Kasumi-1 (cell line): Measurements from ENCODE around the gene GRAMD1A.
"Not testable (repeated sequence)": the region's sequence is repeated elsewhere in the genome, so short reads cannot be mapped to it uniquely, and the experiment has no call there.

Experiments
- DNase-seq, 2 experiments: peaks; one replicate each; lab custom pipeline; 2025; lab: John Stamatoyannopoulos, UW

Gene GRAMD1A

DNA sequence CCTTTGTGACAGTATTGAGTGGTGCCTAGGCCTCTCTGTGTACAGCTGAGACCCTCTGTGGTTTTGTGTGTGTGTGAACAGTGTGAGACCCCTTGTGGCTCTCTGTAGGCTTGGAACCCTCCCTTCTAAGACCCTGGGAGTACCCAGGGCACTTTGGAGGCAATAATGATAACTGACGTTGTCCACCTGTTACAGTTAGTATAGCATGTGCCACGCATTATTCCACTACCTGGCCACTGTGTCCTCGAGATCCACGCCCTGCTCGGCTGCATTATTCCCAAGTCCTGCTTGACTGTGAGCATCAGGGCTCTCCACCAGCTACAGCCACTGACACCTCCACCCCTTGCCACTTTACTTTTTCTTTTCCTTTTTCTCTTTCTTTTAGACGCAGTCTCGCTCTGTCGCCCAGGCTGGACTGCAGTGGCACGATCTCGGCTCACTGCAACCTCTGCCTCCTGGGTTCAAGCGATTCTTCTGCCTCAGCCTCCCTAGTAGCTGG, 2.0 kb downstream of the GRAMD1A start:
- DNase-seq, result no peak

- no peak for DNase-seq
Observed at GRCh38 chr19:35004517-35005255, 4.6 kb downstream of the GRAMD1A start.

DNA sequence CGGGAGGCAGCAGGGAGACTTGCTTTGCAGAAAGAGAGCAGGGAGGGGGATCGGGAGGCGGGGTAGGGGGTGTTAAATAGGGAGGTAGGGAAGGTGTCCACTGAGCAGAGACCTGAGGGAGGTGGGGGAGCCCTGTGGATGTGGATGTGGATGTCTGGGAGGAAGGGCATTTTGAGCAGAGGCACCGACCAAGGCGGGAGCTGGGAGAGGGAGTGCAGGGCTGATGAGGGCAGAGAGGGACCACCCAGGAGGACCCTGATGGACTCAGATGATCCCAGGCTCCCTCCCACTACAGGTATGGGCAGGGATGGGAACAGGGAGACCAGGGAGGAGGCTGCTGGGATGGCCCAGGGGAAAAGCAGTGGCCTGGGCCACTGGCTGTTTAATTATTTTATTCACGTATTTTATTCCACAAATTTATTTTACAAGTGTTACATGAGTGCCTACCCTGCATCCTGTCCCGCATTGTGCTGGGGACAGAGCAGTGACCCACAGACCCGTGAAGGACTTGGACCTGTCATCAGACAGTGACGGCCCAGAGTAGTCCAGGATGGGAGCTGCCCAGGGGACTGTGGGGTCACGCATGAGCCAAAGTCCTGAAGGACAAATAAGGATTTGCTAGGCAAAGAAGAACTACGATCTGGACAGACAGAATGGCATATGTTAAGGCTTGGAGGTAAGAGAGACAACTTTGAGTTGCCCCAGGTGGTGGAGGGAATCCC, 5.3 kb downstream of the GRAMD1A start:
- DNase-seq, result no peak

- not testable (repeated sequence) for DNase-seq
Observed at GRCh38 chr19:35006007-35006341, 5.9 kb downstream of the GRAMD1A start.

GRCh38 chr19:35006342-35006998, 6.3 kb downstream of the GRAMD1A start:
- no peak for DNase-seq

DNA sequence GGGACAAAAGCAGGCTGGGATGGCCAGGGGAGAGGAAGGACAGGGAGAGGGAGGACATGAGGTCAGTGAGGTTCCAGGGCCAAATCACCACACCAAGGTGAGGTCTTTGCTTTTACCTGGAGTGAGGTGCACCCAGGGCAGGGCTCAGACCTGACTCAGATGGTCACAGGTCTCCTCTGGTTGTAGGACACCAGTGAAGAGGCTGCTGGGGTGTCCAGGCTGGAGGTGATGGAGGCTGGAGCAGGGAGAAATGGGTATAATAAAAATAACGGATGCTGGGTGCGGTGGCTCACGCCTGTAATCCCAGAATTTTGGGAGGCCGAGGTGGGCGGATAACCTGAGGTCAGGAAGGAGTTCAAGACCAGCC, 6.9 kb downstream of the GRAMD1A start:
- no peak for DNase-seq

DNA sequence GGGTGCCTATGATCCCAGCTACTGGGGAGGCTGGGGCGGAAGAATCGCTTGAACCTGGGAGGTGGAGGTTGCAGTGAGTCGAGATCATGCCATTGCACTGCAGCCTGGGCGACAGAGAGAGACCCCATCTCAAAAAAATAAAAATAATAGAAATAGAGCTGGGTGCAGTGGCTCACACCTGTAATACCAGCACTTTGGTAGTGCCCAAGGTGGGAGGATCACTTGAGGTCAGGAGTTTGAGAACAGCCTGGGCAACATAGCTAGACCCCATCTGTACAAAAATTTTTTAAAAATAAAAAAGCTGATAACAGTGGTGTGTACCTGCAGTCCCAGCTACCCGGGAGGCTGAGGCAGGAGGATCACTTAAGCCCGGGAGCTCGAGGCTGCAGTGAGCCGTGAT, 7.3 kb downstream of the GRAMD1A start:
- not testable (repeated sequence) for DNase-seq

DNA sequence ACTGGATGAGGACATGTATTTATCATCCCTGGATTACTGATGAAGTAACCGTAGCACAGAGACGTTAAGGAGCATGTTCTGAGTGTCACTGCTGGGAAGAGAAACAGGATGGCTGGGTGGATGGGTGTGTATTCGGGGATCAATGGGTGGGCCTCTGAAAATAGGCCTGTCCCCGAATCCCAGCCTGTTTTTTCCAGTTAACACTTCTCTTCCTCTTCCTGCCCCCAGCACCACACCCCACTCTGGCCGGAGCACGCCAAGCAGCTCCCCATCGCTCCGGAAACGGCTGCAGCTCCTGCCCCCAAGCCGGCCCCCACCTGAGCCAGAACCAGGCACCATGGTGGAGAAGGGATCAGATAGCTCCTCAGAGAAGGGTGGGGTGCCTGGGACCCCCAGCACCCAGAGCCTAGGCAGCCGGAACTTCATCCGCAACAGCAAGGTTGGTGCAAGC, 8.8 kb downstream of the GRAMD1A start:
- DNase-seq, result no peak

GRCh38 chr19:35009424-35010415, 9.6 kb downstream of the GRAMD1A start:
- DNase-seq, result no peak

DNA sequence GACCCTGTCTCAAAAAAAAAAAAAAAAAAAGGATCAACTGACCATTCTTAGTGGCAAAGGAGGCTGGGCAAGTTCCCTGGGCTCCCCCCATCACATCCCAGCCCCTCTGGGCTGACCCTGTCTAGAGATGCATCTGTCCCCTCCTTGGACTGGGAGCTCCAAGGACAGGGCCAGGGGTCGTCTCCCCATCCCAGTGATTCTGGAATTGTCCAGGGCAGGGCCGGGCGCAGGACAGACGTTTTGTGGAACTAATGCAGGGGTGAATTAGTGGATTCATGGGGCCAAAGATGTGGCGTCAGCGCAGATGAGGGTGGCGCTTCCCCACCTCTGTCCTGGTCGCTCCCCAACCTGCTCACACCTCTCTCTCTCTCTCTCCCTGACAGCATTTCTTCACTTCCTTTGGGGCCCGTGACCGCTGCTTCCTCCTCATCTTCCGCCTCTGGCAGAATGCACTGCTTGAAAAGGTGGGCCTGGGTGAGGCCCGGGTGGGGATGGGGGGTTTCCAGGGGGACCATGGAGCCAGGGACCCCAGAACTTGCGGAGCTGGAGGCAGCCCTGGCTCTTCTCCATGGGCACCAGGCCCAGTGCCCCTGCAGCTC, 11.1 kb downstream of the GRAMD1A start:
- no peak for DNase-seq

DNA sequence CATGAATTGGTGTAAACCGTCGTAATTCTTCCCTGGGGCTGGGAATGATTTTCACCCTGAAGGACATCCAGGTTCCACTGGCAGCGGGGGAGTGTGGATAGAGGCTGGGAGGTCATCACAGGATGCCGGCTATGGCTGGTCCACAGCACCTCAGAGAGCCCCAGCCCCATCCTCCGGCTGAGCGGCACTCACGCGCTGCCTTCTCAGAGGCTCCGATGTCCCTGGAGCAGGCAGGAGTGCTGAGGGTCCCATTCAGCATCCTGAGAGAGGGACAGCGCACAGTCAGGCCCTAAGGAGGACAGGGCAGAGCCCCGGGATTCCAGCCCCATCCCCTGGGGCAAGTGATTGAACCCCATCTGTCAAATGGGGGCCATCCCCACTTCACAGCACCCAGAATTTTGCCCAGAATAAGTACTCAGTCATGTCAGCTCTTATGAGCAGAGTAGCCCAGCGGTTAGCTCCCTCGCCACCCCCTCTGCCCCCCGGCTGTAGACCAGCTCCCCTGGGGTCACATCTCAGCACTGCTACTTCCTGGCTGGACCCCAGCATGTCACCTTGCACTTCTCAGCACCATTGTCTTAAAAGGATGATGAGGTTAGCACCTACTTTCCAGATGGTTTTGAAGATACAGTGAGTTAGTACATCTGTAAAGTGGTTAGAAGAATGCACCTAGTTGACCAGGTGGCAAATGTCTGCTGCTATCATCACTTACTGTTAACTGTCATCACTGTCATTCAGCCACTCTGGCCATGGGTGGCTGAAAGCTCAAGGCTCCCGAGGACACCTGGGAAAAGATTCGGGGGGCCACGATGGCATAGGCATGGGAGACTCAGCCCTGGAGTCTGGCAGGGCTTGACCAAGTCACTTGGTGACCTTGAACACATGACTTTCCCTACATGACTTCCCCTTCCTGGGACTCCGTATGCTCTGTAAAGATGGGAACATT, 11.9 kb downstream of the GRAMD1A start:
- DNase-seq, result no peak

DNA sequence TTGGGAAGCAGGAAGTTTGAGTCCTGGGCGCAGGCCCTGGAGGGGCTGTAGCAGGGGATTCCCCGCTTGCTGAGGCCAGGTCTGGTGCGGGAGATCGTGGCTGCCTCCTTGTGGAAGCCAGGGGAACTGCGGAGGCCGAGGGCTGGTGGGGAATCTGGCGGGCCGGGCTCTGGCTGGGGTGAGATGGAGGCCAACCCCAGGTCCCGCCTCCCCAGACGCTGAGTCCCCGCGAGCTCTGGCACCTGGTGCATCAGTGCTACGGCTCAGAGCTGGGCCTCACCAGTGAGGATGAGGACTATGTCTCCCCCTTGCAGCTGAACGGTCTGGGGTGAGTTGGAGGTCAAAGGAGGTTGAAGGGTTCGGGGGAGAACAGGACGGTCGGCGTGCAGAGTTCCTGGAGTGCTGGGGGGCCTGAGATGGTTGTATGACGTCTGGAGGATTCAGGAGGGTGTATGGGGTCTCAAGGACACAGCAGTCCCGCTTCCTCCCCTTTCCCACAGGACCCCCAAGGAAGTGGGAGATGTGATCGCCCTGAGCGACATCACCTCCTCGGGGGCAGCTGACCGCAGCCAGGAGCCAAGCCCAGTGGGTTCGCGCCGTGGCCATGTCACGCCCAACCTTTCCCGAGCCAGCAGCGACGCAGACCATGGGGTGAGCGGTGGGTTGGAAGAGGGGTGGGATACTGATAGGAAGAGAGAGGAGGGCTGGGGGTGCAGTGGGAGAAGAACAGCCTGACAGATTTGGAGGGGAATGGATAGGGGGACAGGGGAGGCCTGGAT, 13.1 kb downstream of the GRAMD1A start:
- peak; percentile 30 to 69 for DNase-seq

DNA sequence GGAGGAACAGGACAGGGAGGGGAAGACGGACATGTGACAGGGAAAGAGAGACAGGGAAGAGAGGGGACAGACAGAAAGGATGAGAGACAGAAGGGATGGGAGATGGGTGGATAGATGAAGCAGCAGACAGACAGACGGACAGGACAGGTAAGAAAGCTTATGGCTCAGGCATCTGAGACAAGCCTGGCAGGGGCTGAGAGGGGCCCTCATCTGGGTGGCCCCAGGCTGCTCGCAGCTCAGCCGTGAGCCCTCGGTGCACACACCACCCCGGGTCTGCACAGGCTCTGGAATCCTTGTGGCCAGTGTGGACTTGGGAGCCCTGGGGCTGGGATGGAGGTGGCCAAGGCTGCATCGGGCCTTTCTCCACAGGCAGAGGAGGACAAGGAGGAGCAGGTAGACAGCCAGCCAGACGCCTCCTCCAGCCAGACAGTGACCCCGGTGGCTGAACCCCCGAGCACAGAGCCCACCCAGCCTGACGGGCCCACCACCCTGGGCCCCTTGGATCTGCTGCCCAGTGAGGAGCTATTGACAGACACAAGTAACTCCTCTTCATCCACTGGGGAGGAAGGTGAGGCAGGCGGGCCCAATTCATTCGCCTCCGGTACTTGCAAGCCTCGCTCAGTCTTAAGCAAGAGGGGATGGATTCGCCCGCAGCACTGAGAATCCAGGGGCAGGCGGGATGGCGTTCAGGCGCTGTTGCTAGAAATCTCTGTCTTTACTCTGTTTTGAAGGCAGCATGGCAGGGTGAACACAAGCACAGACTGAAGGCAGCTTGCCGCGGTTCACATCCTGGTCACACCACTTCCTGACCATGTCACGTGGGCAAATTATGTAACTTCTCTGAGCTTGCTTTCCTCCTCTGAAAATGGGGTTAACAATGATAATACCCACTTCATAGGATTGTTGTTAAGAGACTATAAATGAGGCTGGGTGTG, 14.0 kb downstream of the GRAMD1A start:
- peak; percentile 91 to 93 for DNase-seq

- not testable (repeated sequence) for DNase-seq
Observed at GRCh38 chr19:35014774-35015173, 14.7 kb downstream of the GRAMD1A start.

DNA sequence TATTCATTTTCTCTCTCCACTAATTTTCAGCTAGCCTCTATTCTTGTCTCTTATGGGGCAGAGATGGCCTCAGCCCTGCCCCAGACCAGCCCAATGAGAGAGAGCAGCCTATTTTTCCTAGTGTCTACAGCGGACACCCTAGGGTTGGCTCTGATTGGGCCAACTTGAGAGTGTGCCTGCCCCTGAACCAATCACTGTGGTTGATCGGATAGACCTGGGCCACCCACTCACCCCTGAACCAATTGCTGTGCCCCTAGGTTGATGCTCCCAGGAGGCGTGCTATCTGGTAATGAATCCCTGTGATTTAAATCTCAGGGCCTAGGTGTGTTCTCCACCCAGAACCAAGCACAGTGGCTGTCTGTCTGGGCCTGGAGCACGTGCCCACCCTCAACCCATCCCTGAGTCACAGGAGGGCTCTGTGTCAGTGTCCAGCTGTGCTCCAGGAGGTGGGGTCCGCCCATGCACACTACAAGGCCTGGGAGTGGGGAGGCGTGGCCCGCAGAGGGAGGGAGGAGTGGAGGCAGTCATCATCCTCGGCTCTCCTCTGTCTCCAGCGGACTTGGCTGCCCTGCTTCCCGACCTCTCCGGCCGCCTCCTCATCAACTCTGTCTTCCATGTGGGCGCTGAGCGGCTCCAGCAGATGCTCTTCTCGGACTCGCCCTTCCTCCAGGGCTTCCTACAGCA, 15.3 kb downstream of the GRAMD1A start:
- no peak for DNase-seq

- DNase-seq, result no peak
Observed at GRCh38 chr19:35015954-35016351, 15.8 kb downstream of the GRAMD1A start.

GRCh38 chr19:35017507-35017906, 17.4 kb downstream of the GRAMD1A start:
- DNase-seq, result no peak

- no peak for DNase-seq
Observed at GRCh38 chr19:35018379-35018778, 18.3 kb downstream of the GRAMD1A start.
